ENCODE data around the gene ISLR.
"Not testable (repeated sequence)": the region's sequence is repeated elsewhere in the genome, so short reads cannot be mapped to it uniquely, and the experiment has no call there.

Gene ISLR

GRCh38 chr15:74158855-74159650, 14.5 kb upstream of the ISLR start:
- TF ChIP-seq CTCF (IDR thresholded peaks at IDR 0.05; ENCODE audit: insufficient read depth, low read length, poor library complexity, severe bottlenecking), result no peak
- Histone ChIP-seq H3K27me3 (replicated peaks; ENCODE audit: control insufficient read depth, insufficient read depth, low read length) (no peaks in the 10 kb centered on the region), H3K4me3 (replicated peaks; ENCODE audit: low read depth, low read length) (peak overlapping the region; percentile 26; the same call in 1 of the 2 replicates), H3K36me3 (ENCODE audit: control insufficient read depth, insufficient read depth, low read length) (no peaks in the 10 kb centered on the region)
- DNase-seq (ENCODE audit: extremely low read depth, insufficient read length), result no peak

- no peak for TF ChIP-seq CTCF (IDR thresholded peaks at IDR 0.05; ENCODE audit: insufficient read depth, low read length, poor library complexity, severe bottlenecking)
- Histone ChIP-seq H3K4me3 (replicated peaks; ENCODE audit: low read depth, low read length) (no peak overlapping the region), H3K27me3 (replicated peaks; ENCODE audit: control insufficient read depth, insufficient read depth, low read length) (no peaks in the 10 kb centered on the region), H3K36me3 (ENCODE audit: control insufficient read depth, insufficient read depth, low read length) (no peaks in the 10 kb centered on the region)
- no peak for DNase-seq (ENCODE audit: extremely low read depth, insufficient read length)
Measured at GRCh38 chr15:74159773-74160172, 13.7 kb upstream of the ISLR start.

GRCh38 chr15:74160390-74160789, 13.1 kb upstream of the ISLR start:
- DNase-seq (ENCODE audit: extremely low read depth, insufficient read length); H3K27me3 ChIP-seq (replicated peaks; ENCODE audit: control insufficient read depth, insufficient read depth, low read length); H3K4me3 ChIP-seq (replicated peaks; ENCODE audit: low read depth, low read length); H3K36me3 ChIP-seq (ENCODE audit: control insufficient read depth, insufficient read depth, low read length): not testable (repeated sequence)

GRCh38 chr15:74162195-74162536, 11.3 kb upstream of the ISLR start:
- not testable (repeated sequence) for H3K4me3 ChIP-seq (replicated peaks; ENCODE audit: low read depth, low read length); H3K27me3 ChIP-seq (replicated peaks; ENCODE audit: control insufficient read depth, insufficient read depth, low read length); DNase-seq (ENCODE audit: extremely low read depth, insufficient read length); H3K36me3 ChIP-seq (ENCODE audit: control insufficient read depth, insufficient read depth, low read length)

GRCh38 chr15:74165461-74165860, 8.0 kb upstream of the ISLR start:
- Histone ChIP-seq H3K27me3 (replicated peaks; ENCODE audit: control insufficient read depth, insufficient read depth, low read length) (no peaks in the 10 kb centered on the region), H3K4me3 (replicated peaks; ENCODE audit: low read depth, low read length) (no peak overlapping the region), H3K36me3 (ENCODE audit: control insufficient read depth, insufficient read depth, low read length) (no peaks in the 10 kb centered on the region)
- no peak for DNase-seq (ENCODE audit: extremely low read depth, insufficient read length)
- TF ChIP-seq CTCF (IDR thresholded peaks at IDR 0.05; ENCODE audit: insufficient read depth, low read length, poor library complexity, severe bottlenecking), result no peak

GRCh38 chr15:74167891-74168331, 5.6 kb upstream of the ISLR start:
- DNase-seq (ENCODE audit: extremely low read depth, insufficient read length), result no peak
- TF ChIP-seq CTCF (IDR thresholded peaks at IDR 0.05; ENCODE audit: insufficient read depth, low read length, poor library complexity, severe bottlenecking), result no peak
- Histone ChIP-seq H3K27me3 (replicated peaks; ENCODE audit: control insufficient read depth, insufficient read depth, low read length) (no peaks in the 10 kb centered on the region), H3K36me3 (ENCODE audit: control insufficient read depth, insufficient read depth, low read length) (no peaks in the 10 kb centered on the region), H3K4me3 (replicated peaks; ENCODE audit: low read depth, low read length) (no peak overlapping the region)

- TF ChIP-seq CTCF (IDR thresholded peaks at IDR 0.05; ENCODE audit: insufficient read depth, low read length, poor library complexity, severe bottlenecking), result no peak
- Histone ChIP-seq H3K36me3 (ENCODE audit: control insufficient read depth, insufficient read depth, low read length) (no peaks in the 10 kb centered on the region), H3K4me3 (replicated peaks; ENCODE audit: low read depth, low read length) (no peak overlapping the region), H3K27me3 (replicated peaks; ENCODE audit: control insufficient read depth, insufficient read depth, low read length) (no peaks in the 10 kb centered on the region)
- no peak for DNase-seq (ENCODE audit: extremely low read depth, insufficient read length)
Measured at GRCh38 chr15:74168711-74169126, 4.8 kb upstream of the ISLR start.

Measured in GM06990 (cell line).